ENCODE data around the gene SHB.
A peak's percentile ranks its signal among the peaks of the same experiment; 100 is the strongest.

SHB gene

GRCh38 chr9:38068701-38069628 is at the start of gene SHB:
TSS of gene SHB (minus strand) at chr9:38069227. CDS start at chr9:38068645, 582 bp downstream.
- peak; percentile 78 for DNase-seq

- no peak for DNase-seq
These were observed 48.6 kb upstream of the SHB start for GRCh38 chr9:38117651-38118050.

- no peak for DNase-seq
These were observed 45.9 kb upstream of the SHB start for GRCh38 chr9:38114905-38115304.

- DNase-seq: no peak
These were observed 43.4 kb upstream of the SHB start for GRCh38 chr9:38112456-38112855.

- DNase-seq: no peak
These were observed 43.0 kb upstream of the SHB start for GRCh38 chr9:38112049-38112448.

- no peak for DNase-seq
These were observed 41.4 kb upstream of the SHB start for GRCh38 chr9:38110476-38110875.

- no peak for DNase-seq
These were observed 40.6 kb upstream of the SHB start for GRCh38 chr9:38109601-38110000.

- no peak for DNase-seq
These were observed 39.3 kb upstream of the SHB start for GRCh38 chr9:38108326-38108725.

- no peak for DNase-seq
These were observed 38.8 kb upstream of the SHB start for GRCh38 chr9:38107811-38108304.

GRCh38 chr9:38107405-38107804 is 38.4 kb upstream of the SHB start:
- DNase-seq: no peak

- DNase-seq: no peak
These were observed 37.5 kb upstream of the SHB start for GRCh38 chr9:38106488-38106887.

GRCh38 chr9:38103340-38103739 is 34.3 kb upstream of the SHB start:
- no peak for DNase-seq

GRCh38 chr9:38101423-38101822 is 32.4 kb upstream of the SHB start:
- DNase-seq: no peak

- no peak for DNase-seq
These were observed 27.3 kb upstream of the SHB start for GRCh38 chr9:38096238-38096805.

- DNase-seq: no peak
These were observed 25.1 kb upstream of the SHB start for GRCh38 chr9:38094165-38094564.

GRCh38 chr9:38092656-38093055 is 23.6 kb upstream of the SHB start:
- DNase-seq: no peak

GRCh38 chr9:38092200-38092524 is 23.1 kb upstream of the SHB start:
- DNase-seq: no peak

GRCh38 chr9:38091310-38092199 is 22.5 kb upstream of the SHB start:
- no peak for DNase-seq

GRCh38 chr9:38090170-38090569 is 21.1 kb upstream of the SHB start:
- no peak for DNase-seq

GRCh38 chr9:38089387-38090165 is 20.5 kb upstream of the SHB start:
- no peak for DNase-seq

- peak; percentile 72 for DNase-seq
These were observed 19.2 kb upstream of the SHB start for GRCh38 chr9:38088006-38088925.

Measured in activated CD4-positive, alpha-beta T cell treated with anti-CD3 and anti-CD28 coated beads, Interleukin-10, Interleukin-2, amounts not matched to agents 100 ng/mL and 50 ng/mL, durations not matched to agents 16 hours and 8 hours (primary cell).